ENCODE results near the gene TMEM270. TPM values are rescaled to one million over a fixed set of nuclear protein-coding genes. Genes with fewer than 3 reads are reported as not detected.

Gene TMEM270
- total RNA-seq, 2 experiments from 2014 or later: not detected

DNA sequence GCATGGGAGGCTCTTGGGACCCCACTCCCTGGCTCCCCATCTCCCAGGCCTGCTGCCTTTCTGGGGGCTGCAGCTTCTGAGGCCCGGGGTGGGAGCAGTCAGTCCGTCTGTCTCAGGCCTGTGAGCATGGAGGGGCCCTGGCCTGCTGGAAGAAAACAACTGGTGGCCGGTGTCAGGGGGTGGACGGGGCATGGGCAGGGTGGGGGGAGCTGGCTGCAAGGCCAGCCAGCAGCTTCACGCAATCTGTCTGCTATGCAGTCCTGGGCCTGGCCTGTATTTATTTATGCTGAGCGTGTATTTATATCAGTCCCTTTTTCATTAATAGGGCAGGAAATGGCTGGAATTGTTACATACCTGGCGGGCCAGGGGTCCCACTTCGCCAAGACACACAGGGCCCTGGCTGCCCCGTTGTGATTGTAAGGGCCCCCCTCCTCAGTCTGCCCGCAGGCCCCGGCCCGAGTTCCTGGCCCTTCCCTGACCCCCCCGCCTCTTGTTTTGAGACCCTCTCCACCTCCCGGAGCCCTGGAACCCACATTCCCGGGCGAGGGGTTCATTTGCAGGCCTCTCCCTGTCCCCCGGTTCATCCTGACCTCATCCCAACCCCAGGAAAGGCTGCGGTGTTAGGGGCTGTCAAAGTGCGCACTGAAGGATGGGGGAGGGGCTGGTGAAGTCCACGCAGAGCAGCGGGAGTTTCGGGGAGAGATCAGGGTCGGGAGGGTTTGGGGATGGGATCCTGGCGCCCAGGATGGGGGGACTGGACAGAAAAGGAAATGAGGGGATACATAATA, 8.2 kb downstream of the TMEM270 start:
- ChIA-PET POLR2A (no interaction called here), CTCF (no interaction called here)
- Mint-ChIP-seq H3K9me3 (ENCODE audit: insufficient read depth) (no peaks in the 10 kb centered on the region), H3K4me3 (no peak overlapping the region), H3K27me3 (ENCODE audit: low read depth) (no peaks in the 10 kb centered on the region), H3K4me1 (ENCODE audit: low read depth) (no peaks in the 10 kb centered on the region), H3K36me3 (ENCODE audit: low read depth) (no peaks in the 10 kb centered on the region), H3K27ac (no peak overlapping the region)
- DNase-seq (no peak), ATAC-seq (no peak)

- DNase-seq: no peak
- Mint-ChIP-seq H3K4me1 (ENCODE audit: low read depth) (no peaks in the 10 kb centered on the region), H3K9me3 (ENCODE audit: insufficient read depth) (no peaks in the 10 kb centered on the region), H3K27me3 (ENCODE audit: low read depth) (no peaks in the 10 kb centered on the region), H3K36me3 (ENCODE audit: low read depth) (no peaks in the 10 kb centered on the region), H3K4me3 (no peak overlapping the region), H3K27ac (no peak overlapping the region)
- no peak for ATAC-seq
- CTCF ChIA-PET: no interaction called here
- POLR2A ChIA-PET: no interaction called here
Observed at GRCh38 chr7:73870041-73870492, 9.1 kb downstream of the TMEM270 start.

DNA sequence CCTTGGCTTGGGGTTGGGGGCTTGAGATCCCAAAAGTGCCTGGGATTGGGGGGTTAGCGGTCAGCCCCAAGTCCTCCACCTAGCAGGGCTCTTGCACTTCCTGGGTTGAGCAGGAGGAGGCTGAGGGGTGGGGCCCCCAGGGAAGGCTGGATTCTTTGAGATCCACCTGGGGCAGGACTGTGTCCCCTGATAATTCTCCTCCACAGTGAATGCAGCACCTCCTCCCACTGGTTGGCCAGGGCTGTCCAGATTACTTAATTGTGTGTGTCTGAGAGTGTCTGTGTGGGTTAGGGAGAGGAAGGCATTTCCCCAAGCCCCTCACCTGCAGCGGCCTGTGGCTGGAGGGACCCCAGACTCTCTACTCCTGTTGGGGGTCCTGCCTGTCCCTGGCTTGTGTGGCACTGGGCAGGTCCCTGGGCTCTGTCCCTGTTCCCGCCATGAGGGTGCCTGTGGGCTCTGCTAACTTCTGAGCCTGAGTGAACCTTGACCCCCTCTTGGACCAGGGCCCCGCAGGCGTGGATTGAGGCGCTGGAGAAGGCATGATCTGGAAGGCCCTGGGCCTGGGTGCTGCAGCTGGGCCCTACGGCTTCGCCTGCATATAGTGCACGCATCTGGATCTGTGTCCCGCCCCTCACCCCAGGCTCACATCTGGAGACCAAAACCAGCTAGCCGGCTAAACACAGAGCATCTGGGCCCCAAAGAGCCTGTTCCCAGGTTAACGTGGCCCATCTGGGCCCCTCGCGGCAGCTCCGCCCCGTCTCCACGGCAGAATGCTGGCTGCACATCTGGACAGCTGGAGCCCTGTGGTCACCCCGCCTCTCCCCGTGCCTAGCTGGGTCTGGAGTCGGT, 10.4 kb downstream of the TMEM270 start:
- no peak overlapping the region for H3K4me3 Mint-ChIP-seq
- ATAC-seq (no peak), DNase-seq (no peak)
- H3K27me3 Mint-ChIP-seq (ENCODE audit: low read depth): no peaks in the 10 kb centered on the region
- no peaks in the 10 kb centered on the region for H3K9me3 Mint-ChIP-seq (ENCODE audit: insufficient read depth)
- no peak overlapping the region for H3K27ac Mint-ChIP-seq
- no peaks in the 10 kb centered on the region for H3K4me1 Mint-ChIP-seq (ENCODE audit: low read depth)
- ChIA-PET CTCF (no interaction called here), POLR2A (no interaction called here)
- no peaks in the 10 kb centered on the region for H3K36me3 Mint-ChIP-seq (ENCODE audit: low read depth)

DNA sequence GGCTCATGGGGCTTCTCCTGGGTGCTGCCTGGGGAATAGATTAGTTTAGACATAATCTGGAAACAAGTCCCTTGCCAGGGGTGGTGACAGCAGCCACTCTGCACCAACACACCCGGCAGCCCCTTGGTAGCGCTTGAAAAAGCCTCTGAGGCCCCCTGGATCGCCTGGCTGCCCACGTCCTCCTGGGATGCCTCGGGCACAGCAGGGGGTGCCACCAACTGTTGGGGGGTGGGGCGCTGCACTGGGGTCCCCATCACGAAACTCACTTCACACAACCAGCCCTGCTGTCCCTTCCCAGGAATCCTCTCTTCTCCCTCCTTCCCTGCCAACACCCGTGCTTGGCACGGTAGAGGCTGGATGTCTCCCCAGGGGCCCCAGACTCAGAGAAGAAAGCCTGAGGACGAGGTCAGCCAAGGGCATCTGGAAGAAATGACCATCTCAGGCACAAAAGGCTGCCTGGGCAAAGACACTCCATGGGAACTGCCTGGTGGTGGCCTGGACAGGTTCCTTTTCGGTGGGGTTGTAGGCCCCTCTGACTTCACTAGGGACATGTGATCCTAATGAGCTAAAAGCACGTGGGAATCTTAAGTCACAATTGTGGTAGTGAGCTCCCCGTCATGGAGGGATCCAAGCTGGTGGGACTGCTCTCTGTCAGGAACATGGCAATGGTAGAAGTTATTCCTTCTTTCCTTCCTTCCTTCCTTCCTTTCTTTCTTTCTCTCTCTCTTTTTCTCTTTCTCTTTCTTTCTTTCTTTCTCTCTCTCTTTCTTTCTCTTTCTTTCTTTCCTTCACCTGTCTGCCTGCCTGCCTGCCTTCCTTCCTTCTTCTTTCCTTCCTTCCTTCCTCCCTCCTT, 11.3 kb downstream of the TMEM270 start:
- POLR2A ChIA-PET: no interaction called here
- no peaks in the 10 kb centered on the region for H3K9me3 Mint-ChIP-seq (ENCODE audit: insufficient read depth)
- no peak overlapping the region for H3K27ac Mint-ChIP-seq
- no peaks in the 10 kb centered on the region for H3K4me1 Mint-ChIP-seq (ENCODE audit: low read depth)
- H3K27me3 Mint-ChIP-seq (ENCODE audit: low read depth): no peaks in the 10 kb centered on the region
- no peaks in the 10 kb centered on the region for H3K36me3 Mint-ChIP-seq (ENCODE audit: low read depth)
- CTCF ChIA-PET: no interaction called here
- ATAC-seq (no peak), DNase-seq (no peak)
- no peak overlapping the region for H3K4me3 Mint-ChIP-seq

DNA sequence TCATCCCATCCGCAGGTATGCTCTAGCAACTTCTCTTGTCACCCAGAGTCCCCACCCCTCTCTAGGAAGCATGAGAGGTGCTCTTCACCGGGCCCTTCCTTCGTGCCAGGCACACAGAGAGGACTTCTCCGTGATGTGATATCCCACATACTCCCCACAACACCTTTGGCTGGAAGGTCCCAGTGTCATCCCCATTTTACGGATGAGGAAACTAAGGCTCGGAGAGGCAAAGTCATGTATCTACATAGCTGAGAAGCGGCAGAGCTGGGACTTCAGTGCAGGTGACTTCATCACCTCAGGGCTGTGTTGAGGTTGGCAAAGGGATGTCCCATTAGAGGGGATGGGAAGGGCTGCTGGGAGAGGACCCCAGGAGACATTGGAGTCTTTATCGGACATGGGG, 15.4 kb downstream of the TMEM270 start:
- Mint-ChIP-seq H3K9me3 (ENCODE audit: insufficient read depth) (no peaks in the 10 kb centered on the region), H3K4me3 (no peak overlapping the region), H3K4me1 (ENCODE audit: low read depth) (no peaks in the 10 kb centered on the region), H3K27me3 (ENCODE audit: low read depth) (no peaks in the 10 kb centered on the region), H3K27ac (no peak overlapping the region), H3K36me3 (ENCODE audit: low read depth) (no peaks in the 10 kb centered on the region)
- ATAC-seq (no peak), DNase-seq (no peak)
- CTCF ChIA-PET: no interaction called here
- POLR2A ChIA-PET: no interaction called here

DNA sequence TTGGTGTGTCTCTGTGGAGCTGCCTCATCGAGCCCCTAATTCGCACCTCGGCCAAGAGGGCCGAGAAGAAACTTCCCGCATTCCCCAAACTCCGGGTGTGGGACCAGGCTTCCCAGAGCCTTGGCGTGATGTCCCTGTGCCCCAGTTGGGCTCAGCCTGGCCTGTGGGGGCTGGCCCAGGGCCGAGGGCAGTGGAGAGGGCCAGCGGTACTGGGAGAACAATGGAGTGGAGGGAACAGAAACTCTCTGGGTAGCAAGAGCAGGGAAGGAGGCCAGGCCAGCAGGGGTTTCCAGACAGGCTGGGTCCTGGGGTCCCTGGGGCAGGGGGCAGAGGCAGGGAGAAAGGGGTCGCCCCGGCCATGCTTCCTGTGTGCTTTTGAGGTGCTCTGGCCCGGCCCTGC, 16.0 kb downstream of the TMEM270 start:
- H3K9me3 Mint-ChIP-seq (ENCODE audit: insufficient read depth): no peaks in the 10 kb centered on the region
- H3K36me3 Mint-ChIP-seq (ENCODE audit: low read depth): no peaks in the 10 kb centered on the region
- H3K4me3 Mint-ChIP-seq: no peak overlapping the region
- DNase-seq: no peak
- ChIA-PET POLR2A (no interaction called here), CTCF (no interaction called here)
- H3K27me3 Mint-ChIP-seq (ENCODE audit: low read depth): no peaks in the 10 kb centered on the region
- no peaks in the 10 kb centered on the region for H3K4me1 Mint-ChIP-seq (ENCODE audit: low read depth)
- ATAC-seq: no peak
- no peak overlapping the region for H3K27ac Mint-ChIP-seq

DNA sequence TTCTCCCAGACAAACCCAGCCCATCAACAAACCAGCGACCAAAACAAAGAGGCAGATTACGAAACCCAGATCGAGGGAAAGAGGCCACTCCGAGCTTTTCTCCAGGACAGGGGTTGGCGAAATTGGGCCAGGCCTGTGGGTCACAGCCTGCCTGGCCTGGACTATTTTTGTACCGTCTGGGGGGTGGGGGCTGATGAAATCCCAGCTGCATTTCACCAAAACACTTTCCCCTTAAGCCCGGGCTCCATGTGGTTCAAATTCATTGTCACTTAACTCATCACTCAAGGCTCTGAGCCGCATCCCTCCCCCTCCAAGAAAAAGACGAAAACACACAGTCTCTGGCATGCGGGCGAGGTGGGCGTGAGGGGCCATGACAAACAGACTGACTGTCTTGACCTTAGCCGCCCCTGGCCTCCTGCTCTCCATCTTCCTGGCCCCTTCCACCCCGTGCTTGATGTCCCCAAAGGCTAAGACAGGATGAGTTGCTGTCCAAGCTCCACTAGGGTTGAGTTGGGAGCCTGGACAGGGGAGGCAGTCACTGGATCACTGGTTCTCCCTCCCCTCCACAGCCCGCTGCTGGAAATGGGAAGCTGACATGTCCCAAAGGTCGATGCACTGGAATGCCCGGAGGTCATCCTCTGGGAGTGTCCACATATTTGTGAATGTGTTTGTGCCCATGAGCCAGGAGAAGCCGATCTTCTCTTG, 19.2 kb downstream of the TMEM270 start:
- Mint-ChIP-seq H3K27ac (no peak overlapping the region), H3K27me3 (ENCODE audit: low read depth) (no peaks in the 10 kb centered on the region), H3K36me3 (ENCODE audit: low read depth) (no peaks in the 10 kb centered on the region), H3K4me3 (no peak overlapping the region), H3K4me1 (ENCODE audit: low read depth) (no peaks in the 10 kb centered on the region), H3K9me3 (ENCODE audit: insufficient read depth) (no peaks in the 10 kb centered on the region)
- ChIA-PET CTCF (interaction anchor here (1.5 kb wide), 1 partner anchor 147 kb away, joined by 4 read pairs; no protein-coding TSS in a partner anchor), POLR2A (no interaction called here)
- DNase-seq: no peak
- no peak for ATAC-seq

DNA sequence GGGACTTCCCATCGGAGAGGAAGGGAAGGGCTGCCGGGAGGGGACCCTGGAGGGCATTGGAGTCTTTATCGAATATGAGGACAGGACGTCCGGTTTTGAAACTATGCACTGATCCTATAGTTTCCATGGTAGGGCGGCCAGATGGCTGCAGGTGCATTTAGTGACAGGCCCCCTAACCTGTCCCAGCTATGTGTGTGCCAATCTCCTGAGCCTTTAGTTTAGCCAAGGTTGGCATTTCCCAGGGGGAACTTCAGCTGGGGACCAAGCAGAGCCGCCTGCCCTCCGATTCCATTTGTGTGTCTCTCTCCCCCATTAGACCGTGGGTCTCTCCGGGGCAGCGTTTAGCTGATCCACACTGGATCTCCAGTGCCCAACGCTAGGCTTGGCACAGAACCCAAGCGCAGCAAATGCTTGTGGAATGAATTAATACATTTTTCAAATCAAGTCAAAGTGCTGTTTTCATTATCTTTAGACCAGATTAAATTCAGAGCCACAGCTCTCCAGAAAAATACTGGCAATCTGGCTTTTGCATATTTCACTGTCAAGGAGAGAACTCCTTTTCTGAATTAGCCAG, 19.9 kb downstream of the TMEM270 start:
- H3K4me1 Mint-ChIP-seq (ENCODE audit: low read depth): no peaks in the 10 kb centered on the region
- H3K36me3 Mint-ChIP-seq (ENCODE audit: low read depth): no peaks in the 10 kb centered on the region
- no peak for ATAC-seq
- CTCF ChIA-PET: interaction anchor here (1.5 kb wide), 1 partner anchor 146 kb away, joined by 4 read pairs; no protein-coding TSS in a partner anchor
- H3K9me3 Mint-ChIP-seq (ENCODE audit: insufficient read depth): no peaks in the 10 kb centered on the region
- no peak overlapping the region for H3K4me3 Mint-ChIP-seq
- POLR2A ChIA-PET: interaction anchor here (0.5 kb wide), 1 partner anchor 65 kb away, joined by 3 read pairs; no protein-coding TSS in a partner anchor
- DNase-seq: no peak
- no peak overlapping the region for H3K27ac Mint-ChIP-seq
- H3K27me3 Mint-ChIP-seq (ENCODE audit: low read depth): no peaks in the 10 kb centered on the region

DNA sequence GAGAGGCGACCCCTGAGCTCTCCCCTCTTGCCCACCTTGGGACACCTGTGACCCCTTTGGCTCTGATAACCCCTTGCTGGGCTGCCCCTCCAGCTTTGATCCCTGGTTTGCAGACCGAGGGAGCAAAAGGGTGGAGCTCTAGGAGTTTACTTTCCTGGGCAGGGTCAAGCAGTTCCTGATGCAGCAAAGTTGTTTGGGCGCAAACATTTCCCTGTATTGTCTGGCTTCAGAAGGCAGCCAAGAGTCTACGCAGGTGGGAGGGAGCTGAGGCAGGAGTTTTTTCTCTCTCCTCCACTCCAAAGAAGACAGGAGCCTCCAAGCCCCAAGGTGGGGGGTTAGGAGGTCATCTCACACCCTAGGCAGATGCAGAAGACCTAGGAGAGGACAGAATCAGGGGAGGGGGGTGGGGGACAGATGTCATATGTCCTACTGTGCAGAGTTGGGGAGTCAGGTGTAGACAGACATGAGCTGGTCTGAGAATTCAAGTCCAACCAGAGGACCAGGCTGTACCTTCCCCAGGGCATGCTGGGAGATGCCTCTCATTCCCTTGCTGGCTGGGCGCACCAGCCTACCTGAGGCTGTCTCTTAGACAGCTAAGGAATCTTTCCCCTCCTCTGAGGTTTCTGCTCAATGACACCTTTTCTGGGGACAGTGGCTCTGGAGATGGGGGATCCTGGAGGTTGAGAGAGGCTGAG, 20.5 kb downstream of the TMEM270 start:
- ChIA-PET CTCF (interaction anchor here (1.5 kb wide), 1 partner anchor 145 kb away, joined by 4 read pairs; no protein-coding TSS in a partner anchor), POLR2A (interaction anchor here (0.5 kb wide), 1 partner anchor 64 kb away, joined by 3 read pairs; no protein-coding TSS in a partner anchor)
- H3K4me1 Mint-ChIP-seq (ENCODE audit: low read depth): no peaks in the 10 kb centered on the region
- no peaks in the 10 kb centered on the region for H3K9me3 Mint-ChIP-seq (ENCODE audit: insufficient read depth)
- no peak for DNase-seq
- no peak for ATAC-seq
- no peak overlapping the region for H3K4me3 Mint-ChIP-seq
- H3K27ac Mint-ChIP-seq: no peak overlapping the region
- no peaks in the 10 kb centered on the region for H3K36me3 Mint-ChIP-seq (ENCODE audit: low read depth)
- H3K27me3 Mint-ChIP-seq (ENCODE audit: low read depth): peaks cover 4% of the 10 kb centered on the region

DNA sequence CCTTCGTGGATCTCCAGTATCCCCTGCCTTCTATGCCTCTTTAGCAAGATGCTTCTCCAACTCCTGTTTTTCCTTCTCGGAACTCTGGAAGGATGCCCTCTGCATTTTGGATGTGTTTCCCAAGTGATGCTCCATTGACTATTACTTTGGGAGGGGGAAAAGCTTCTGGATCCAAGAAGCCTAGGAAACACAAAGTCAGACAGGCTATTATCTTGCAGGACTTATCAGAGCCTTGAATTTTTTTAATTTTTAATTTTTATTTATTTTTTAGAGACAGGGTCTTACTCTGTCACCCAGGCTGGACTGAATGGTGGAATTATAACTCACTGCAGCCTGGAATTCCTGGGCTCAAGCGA, 21.1 kb downstream of the TMEM270 start:
- Mint-ChIP-seq H3K27me3 (ENCODE audit: low read depth) (peaks cover 7% of the 10 kb centered on the region), H3K36me3 (ENCODE audit: low read depth) (no peaks in the 10 kb centered on the region), H3K27ac (no peak overlapping the region), H3K4me3 (no peak overlapping the region), H3K9me3 (ENCODE audit: insufficient read depth) (no peaks in the 10 kb centered on the region), H3K4me1 (ENCODE audit: low read depth) (no peaks in the 10 kb centered on the region)
- POLR2A ChIA-PET: no interaction called here
- DNase-seq: no peak
- ATAC-seq: no peak
- CTCF ChIA-PET: interaction anchor here (1.5 kb wide), 1 partner anchor 145 kb away, joined by 4 read pairs; no protein-coding TSS in a partner anchor

All from activated CD8-positive, alpha-beta T cell treated with anti-CD3 and anti-CD28 coated beads, Interleukin-2, amount 10 ng/mL, durations not matched to agents 7 days and 5 days (primary cell).